Fibroblast of gingiva (primary cell): Measurements from ENCODE around the gene SLC24A1.
A peak's percentile ranks its signal among the peaks of the same experiment; 100 is the strongest.

Source experiments
- DNase-seq: peaks from one replicate; pipeline ENCODE4 v3.0.0-alpha.2; 2011; ENCODE audit warnings: low read depth

SLC24A1 gene

GRCh38 chr15:65651831-65652749 is 30.4 kb downstream of the SLC24A1 start:
- no peak for DNase-seq

GRCh38 chr15:65653341-65653740 is 31.6 kb downstream of the SLC24A1 start:
- no peak for DNase-seq

- DNase-seq = peak; percentile 45
These were observed 32.2 kb downstream of the SLC24A1 start for GRCh38 chr15:65653801-65654521.

- no peak for DNase-seq
These were observed 33.3 kb downstream of the SLC24A1 start for GRCh38 chr15:65655026-65655425.

GRCh38 chr15:65655457-65655856 is 33.7 kb downstream of the SLC24A1 start:
- peak; percentile 19 for DNase-seq

- peak; percentile 17 for DNase-seq
These were observed 37.8 kb downstream of the SLC24A1 start for GRCh38 chr15:65659502-65660052.

GRCh38 chr15:65660927-65661326 is 39.2 kb downstream of the SLC24A1 start:
- DNase-seq = peak; percentile 72

- DNase-seq = no peak
These were observed 41.8 kb downstream of the SLC24A1 start for GRCh38 chr15:65663521-65663920.

GRCh38 chr15:65666257-65666656 is 44.5 kb downstream of the SLC24A1 start:
- peak; percentile 66 for DNase-seq

- no peak for DNase-seq
These were observed 53.8 kb downstream of the SLC24A1 start for GRCh38 chr15:65675551-65675950.

- no peak for DNase-seq
These were observed 54.4 kb downstream of the SLC24A1 start for GRCh38 chr15:65676123-65676522.

- DNase-seq = no peak
These were observed 58.8 kb downstream of the SLC24A1 start for GRCh38 chr15:65680544-65680943.

GRCh38 chr15:65682404-65682911 is 60.7 kb downstream of the SLC24A1 start:
- no peak for DNase-seq

- DNase-seq = no peak
These were observed 66.7 kb downstream of the SLC24A1 start for GRCh38 chr15:65688462-65688861.

- no peak for DNase-seq
These were observed 68.4 kb downstream of the SLC24A1 start for GRCh38 chr15:65690173-65690572.

- peak; percentile 6 for DNase-seq
These were observed 69.0 kb downstream of the SLC24A1 start for GRCh38 chr15:65690778-65691177.

- no peak for DNase-seq
These were observed 73.3 kb downstream of the SLC24A1 start for GRCh38 chr15:65695081-65695480.
